ELR (cell line): ENCODE data around the gene CCL4L2.
"Not testable (repeated sequence)": the region's sequence is repeated elsewhere in the genome, so short reads cannot be mapped to it uniquely, and the experiment has no call there.

ENCODE experiments used
- DNase-seq: peaks from one replicate; pipeline ENCODE4 v3.0.0-alpha.2; 2015; ENCODE audit warnings: low read depth

CCL4L2 gene

DNA sequence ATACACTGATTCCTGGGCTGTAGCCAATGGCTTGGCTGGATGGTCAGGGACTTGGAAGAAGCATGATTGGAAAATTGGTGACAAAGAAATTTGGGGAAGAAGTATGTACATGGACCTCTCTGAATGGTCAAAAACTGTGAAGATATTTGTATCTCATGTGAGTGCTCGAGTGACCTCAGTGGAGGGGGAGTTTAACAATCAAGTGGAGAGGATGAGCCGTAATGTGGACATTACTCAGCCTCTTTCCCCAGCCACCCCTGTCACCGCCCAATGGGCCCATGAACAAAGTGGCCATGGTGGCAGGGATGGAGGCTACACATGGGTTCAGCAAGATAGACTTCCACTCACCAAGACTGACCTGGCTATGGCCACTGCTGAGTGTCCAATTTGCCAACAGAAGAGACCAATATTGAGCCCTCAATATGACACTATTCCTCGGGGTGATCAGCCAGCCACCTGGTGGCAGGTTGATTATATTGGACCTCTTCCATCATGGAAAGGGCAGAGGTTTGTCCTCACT lies 10.8 kb downstream of the CCL4L2 start:
- not testable (repeated sequence) for DNase-seq

DNA sequence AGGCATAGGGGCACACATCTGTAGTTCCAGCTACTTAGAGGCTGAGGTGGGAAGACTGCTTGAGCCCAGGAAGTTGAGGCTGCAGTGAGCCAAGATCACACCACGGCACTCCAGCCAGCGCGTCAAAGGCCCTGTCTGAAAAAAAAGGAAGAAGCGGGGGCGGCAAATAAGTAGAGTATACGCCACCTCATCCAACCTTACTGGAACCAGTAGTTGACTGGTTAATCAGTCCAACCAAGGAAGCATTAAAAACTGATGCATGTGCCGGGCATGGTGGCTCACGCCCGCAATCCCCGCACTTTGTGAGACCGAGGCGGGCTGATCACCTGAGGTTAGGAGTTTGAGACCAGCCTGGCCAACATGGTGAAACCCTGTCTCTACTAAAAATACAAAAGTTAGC lies 12.1 kb downstream of the CCL4L2 start:
- not testable (repeated sequence) for DNase-seq

DNA sequence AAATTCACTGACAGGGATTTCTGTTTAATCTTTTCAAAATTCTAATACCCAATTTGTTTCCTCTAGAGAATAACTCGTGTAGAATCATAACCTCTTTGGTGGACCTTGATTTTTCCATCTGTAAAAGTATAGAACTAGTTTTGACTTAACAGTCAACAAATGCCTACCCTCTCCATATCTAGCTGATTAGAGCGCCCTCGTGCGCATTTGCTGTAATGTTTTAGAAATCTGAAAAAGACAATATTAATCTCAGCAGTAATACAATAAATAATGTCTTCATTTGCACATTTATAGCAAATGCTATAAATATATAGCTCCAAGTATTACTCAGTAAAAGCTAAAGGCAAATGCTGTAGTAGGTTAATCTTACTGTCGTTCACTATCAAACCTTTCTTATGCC lies 18.8 kb downstream of the CCL4L2 start:
- not testable (repeated sequence) for DNase-seq

DNA sequence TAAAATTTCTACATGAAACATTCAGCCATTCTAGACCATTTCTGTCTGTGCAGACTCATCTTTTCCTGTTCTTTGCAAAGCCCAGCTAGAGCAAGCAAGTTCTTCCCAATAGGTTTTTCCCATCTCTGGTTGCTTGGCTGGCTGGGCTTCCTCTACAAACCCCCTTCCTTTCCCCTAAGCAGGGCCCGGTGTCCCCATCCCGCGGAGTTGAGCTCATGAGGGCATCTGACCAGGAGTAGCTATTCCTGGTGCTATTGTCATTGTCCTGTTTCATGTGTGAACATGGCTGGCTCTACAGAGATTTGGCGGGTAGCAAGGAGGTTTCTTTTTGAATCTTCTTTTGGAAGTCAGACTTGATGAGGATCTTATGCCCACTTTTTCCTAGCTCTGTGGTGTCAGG lies 31.2 kb downstream of the CCL4L2 start:
- not testable (repeated sequence) for DNase-seq
